Panc1 (cell line): ENCODE measurements around the gene ALK. TPM values are rescaled to one million over a fixed set of nuclear protein-coding genes. Genes with fewer than 3 reads are reported as not detected.

ENCODE experiments used
- ATAC-seq: fragments of 200-7000 bp; cut with Tn5 transposase; 2 replicates; pipeline ENCODE4 v1.9.1; 2020; ENCODE audit warnings: mild to moderate bottlenecking, moderate library complexity
- BruUV-seq: library from RNA; stranded (reverse); fragments of 400-500 nt; replicated peaks from 2 replicates; lab custom pipeline; 2021; lab: Mats Ljungman, UMichigan
- CTCF ChIA-PET: fragments of 300-600 bp; sonication (Branson Sonifier 250); formaldehyde crosslinking; loops from one replicate; lab custom pipeline; 2022; ENCODE audit warnings: antibody characterized with exemption; lab: Charles Lee
- POLR2A ChIA-PET: fragments of 300-600 bp; sonication (Branson Sonifier 250); formaldehyde crosslinking; loops from one replicate; lab custom pipeline; 2022; ENCODE audit warnings: antibody characterized with exemption; lab: Charles Lee
- DNase-seq: peaks from one replicate; pipeline ENCODE4 v3.0.0-alpha.2; 2010; ENCODE audit warnings: low read depth, low spot score
- H3K27ac ChIP-seq: 2 replicates; pipeline ENCODE4 v1.5.1; 2011; ENCODE audit warnings: mild to moderate bottlenecking, low read length, inconsistent platforms
- H3K27me3 ChIP-seq: fragments of 200-500 bp; sonication (Bioruptor generic); 2 replicates; pipeline ENCODE4 v1.6.0; 2014; ENCODE audit warnings: low read length, inconsistent platforms; ENCODE audit not compliant: control insufficient read depth, insufficient read depth
- H3K36me3 ChIP-seq: fragments of 200-500 bp; sonication (Bioruptor generic); 2 replicates; pipeline ENCODE4 v1.5.1; 2014; ENCODE audit warnings: inconsistent platforms, mild to moderate bottlenecking, low read length, moderate library complexity; ENCODE audit not compliant: control insufficient read depth, insufficient read depth
- H3K4me1 ChIP-seq: 2 replicates; pipeline ENCODE4 v1.5.1; 2011; ENCODE audit warnings: inconsistent platforms, mild to moderate bottlenecking, low read length, moderate library complexity; ENCODE audit not compliant: control insufficient read depth, insufficient read depth
- H3K4me3 ChIP-seq, 2 experiments: 2 replicates each; pipeline ENCODE4 v1.5.1; 2011 to 2012; ENCODE audit warnings: low read depth in 2 of 2, low read length in 2 of 2, mild to moderate bottlenecking in 2 of 2, inconsistent platforms in 1 of 2, moderate library complexity in 1 of 2
- H3K9me3 ChIP-seq: fragments of 200-500 bp; sonication (Bioruptor generic); 2 replicates; pipeline ENCODE4 v1.5.1; 2014; ENCODE audit warnings: low read depth, mild to moderate bottlenecking, inconsistent platforms, low read length, moderate library complexity; ENCODE audit not compliant: control insufficient read depth, insufficient read depth
- POLR2AphosphoS5 ChIP-seq: IDR thresholded peaks from 2 replicates; pipeline ENCODE4 v1.6.1; 2012; ENCODE audit warnings: mild to moderate bottlenecking, low read depth, low read length, moderate library complexity
- SIN3A ChIP-seq: IDR thresholded peaks from 2 replicates; pipeline ENCODE4 v1.6.1; 2012; ENCODE audit warnings: low read depth, mild to moderate bottlenecking, low read length, moderate library complexity, borderline replicate concordance; ENCODE audit not compliant: insufficient read depth
- TCF7L2 ChIP-seq: IDR thresholded peaks from 2 replicates; pipeline ENCODE4 v1.6.1; 2011; ENCODE audit warnings: mild to moderate bottlenecking, low read depth, low read length, inconsistent platforms
- in situ Hi-C: cut with HindIII; loops from 2 replicates; pipeline ENCODE4 v1.10.0; 2016; ENCODE audit warnings: low sequenced_read_pairs, low pct_unique_long_range_greater_than_20kb
- intact Hi-C: fragments of 100-400 bp; cut with micrococcal nuclease; formaldehyde crosslinking; loops from one replicate; pipeline ENCODE4 v1.10.0; 2022; ENCODE audit not compliant: unreplicated experiment
- total RNA-seq: library from RNA; stranded (reverse); gene quantifications from one replicate; pipeline ENCODE4 v1.2.1, GENCODE V29; 2021; ENCODE audit not compliant: unreplicated experiment
- TF ChIP-seq, protein P1 (sequence below): fragments of 450-650 bp; IDR thresholded peaks from 2 replicates; pipeline ENCODE4 v1.5.1; 2017; ENCODE audit warnings: mild to moderate bottlenecking
- TF ChIP-seq, protein P2 (sequence below), 2 experiments: IDR thresholded peaks; 2 replicates each; pipeline ENCODE4 v1.6.1; 2011 to 2012; ENCODE audit warnings: low read depth in 2 of 2, control low read depth in 1 of 2, low read length in 1 of 2, mild to moderate bottlenecking in 1 of 2, moderate library complexity in 1 of 2; ENCODE audit not compliant: insufficient read depth in 1 of 2

ALK gene
- total RNA-seq, 1 experiment from 2014 or later, result not detected

DNA sequence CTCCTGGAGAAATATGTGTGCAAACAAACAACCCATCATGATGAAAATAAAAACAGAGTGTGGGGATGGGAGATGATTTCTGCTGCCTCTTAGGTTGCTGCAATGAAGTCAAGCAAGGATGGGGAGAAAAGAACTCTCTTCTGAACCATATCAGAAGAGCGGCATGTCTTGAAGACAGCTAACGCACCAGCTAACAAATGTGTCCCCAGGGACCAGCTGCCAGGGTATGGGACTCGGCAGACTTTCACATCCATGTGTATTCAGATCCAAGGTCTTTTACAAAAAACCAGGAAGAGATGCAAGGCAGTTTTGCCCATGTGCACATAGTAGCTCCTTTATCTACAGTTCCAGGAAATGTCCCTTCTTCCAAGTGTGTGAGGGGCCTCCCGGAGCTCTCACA lies 680.8 kb downstream of the ALK start:
- TF ChIP-seq, protein P1, sequence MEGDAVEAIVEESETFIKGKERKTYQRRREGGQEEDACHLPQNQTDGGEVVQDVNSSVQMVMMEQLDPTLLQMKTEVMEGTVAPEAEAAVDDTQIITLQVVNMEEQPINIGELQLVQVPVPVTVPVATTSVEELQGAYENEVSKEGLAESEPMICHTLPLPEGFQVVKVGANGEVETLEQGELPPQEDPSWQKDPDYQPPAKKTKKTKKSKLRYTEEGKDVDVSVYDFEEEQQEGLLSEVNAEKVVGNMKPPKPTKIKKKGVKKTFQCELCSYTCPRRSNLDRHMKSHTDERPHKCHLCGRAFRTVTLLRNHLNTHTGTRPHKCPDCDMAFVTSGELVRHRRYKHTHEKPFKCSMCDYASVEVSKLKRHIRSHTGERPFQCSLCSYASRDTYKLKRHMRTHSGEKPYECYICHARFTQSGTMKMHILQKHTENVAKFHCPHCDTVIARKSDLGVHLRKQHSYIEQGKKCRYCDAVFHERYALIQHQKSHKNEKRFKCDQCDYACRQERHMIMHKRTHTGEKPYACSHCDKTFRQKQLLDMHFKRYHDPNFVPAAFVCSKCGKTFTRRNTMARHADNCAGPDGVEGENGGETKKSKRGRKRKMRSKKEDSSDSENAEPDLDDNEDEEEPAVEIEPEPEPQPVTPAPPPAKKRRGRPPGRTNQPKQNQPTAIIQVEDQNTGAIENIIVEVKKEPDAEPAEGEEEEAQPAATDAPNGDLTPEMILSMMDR, result no peak
- TF ChIP-seq SIN3A, result no peak
- TF ChIP-seq POLR2AphosphoS5, result no peak
- no peak for TF ChIP-seq TCF7L2
- TF ChIP-seq, protein P2, sequence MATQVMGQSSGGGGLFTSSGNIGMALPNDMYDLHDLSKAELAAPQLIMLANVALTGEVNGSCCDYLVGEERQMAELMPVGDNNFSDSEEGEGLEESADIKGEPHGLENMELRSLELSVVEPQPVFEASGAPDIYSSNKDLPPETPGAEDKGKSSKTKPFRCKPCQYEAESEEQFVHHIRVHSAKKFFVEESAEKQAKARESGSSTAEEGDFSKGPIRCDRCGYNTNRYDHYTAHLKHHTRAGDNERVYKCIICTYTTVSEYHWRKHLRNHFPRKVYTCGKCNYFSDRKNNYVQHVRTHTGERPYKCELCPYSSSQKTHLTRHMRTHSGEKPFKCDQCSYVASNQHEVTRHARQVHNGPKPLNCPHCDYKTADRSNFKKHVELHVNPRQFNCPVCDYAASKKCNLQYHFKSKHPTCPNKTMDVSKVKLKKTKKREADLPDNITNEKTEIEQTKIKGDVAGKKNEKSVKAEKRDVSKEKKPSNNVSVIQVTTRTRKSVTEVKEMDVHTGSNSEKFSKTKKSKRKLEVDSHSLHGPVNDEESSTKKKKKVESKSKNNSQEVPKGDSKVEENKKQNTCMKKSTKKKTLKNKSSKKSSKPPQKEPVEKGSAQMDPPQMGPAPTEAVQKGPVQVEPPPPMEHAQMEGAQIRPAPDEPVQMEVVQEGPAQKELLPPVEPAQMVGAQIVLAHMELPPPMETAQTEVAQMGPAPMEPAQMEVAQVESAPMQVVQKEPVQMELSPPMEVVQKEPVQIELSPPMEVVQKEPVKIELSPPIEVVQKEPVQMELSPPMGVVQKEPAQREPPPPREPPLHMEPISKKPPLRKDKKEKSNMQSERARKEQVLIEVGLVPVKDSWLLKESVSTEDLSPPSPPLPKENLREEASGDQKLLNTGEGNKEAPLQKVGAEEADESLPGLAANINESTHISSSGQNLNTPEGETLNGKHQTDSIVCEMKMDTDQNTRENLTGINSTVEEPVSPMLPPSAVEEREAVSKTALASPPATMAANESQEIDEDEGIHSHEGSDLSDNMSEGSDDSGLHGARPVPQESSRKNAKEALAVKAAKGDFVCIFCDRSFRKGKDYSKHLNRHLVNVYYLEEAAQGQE (IDR thresholded peaks at IDR 0.05; ENCODE audit: insufficient read depth in 1 of 2, low read depth in 2 of 2, low read length in 1 of 2), result no peak
- ATAC-seq (no peak), DNase-seq (no peak)
- intact Hi-C loops, result no loop called here
- BruUV-seq, result no TSS peak
- CTCF ChIA-PET, result no interaction called here
- H3K4me1 ChIP-seq, result no peaks in the 10 kb centered on the region
- no peak overlapping the region for H3K27ac ChIP-seq
- POLR2A ChIA-PET, result no interaction called here
- no peaks in the 10 kb centered on the region; the same call in 1 of the 2 replicates for H3K27me3 ChIP-seq
- H3K4me3 ChIP-seq, result no peak overlapping the region
- no peaks in the 10 kb centered on the region for H3K9me3 ChIP-seq
- no peaks in the 10 kb centered on the region for H3K36me3 ChIP-seq
- in situ Hi-C loops, result no loop called here

DNA sequence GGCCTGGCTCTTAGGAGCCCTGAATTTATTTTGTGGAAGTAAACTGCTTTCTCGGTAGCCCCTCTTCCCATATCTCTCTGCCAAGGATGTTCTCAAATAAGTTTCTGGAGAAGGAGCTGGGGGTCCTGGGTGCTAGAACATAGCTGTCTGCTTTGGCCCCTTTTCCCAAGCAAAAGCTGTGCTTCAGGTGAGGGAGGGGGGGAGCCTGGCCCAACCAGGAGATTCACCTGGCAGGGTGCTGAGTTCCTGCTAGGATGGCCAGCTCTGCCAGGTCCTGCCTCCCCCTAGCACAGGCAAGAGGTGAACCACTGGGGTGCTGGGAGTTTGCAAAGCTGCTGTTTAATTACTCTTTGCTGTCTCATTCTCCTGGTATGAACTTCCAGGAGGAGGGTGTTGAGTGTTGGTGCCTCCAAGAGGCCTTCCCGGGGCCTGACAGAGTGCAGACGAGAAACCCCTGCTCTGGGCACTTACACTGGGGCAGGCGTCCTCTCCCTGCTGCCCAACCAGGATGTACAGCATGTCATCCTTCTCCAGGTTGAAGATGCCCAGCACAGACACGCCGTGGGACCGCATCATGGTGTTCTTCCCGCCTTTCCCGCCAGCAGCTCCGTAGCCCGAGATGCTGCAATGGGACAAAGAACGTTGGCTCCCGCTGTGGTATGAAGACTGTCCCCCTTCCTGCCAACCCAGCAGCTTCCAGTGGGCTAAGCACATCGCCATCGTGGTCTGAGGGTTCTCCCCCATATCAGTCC lies 682.0 kb downstream of the ALK start:
- DNase-seq, result no peak
- H3K27me3 ChIP-seq, result no peaks in the 10 kb centered on the region; the same call in 1 of the 2 replicates
- BruUV-seq, result no TSS peak
- no peak overlapping the region for H3K4me3 ChIP-seq
- H3K4me1 ChIP-seq, result no peaks in the 10 kb centered on the region
- CTCF ChIA-PET, result no interaction called here
- in situ Hi-C loops (no loop called here), intact Hi-C loops (loop anchor here (10.0 kb wide), 1 partner anchor 605 kb away; no protein-coding TSS in a partner anchor)
- H3K27ac ChIP-seq, result no peak overlapping the region
- TF ChIP-seq POLR2AphosphoS5, result no peak
- TF ChIP-seq TCF7L2, result no peak
- TF ChIP-seq, protein P1, result no peak
- TF ChIP-seq, protein P2 (IDR thresholded peaks at IDR 0.05; ENCODE audit: insufficient read depth in 1 of 2, low read depth in 2 of 2, low read length in 1 of 2), result no peak
- no peak for TF ChIP-seq SIN3A
- ATAC-seq, result no peak; the same call in 1 of the 2 replicates
- no peaks in the 10 kb centered on the region for H3K36me3 ChIP-seq
- POLR2A ChIA-PET, result interaction anchor here (0.6 kb wide), 1 partner anchor 165 kb away, joined by 4 read pairs; no protein-coding TSS in a partner anchor
- no peaks in the 10 kb centered on the region for H3K9me3 ChIP-seq
